ENCODE results near the gene CNTROB.

DNA sequence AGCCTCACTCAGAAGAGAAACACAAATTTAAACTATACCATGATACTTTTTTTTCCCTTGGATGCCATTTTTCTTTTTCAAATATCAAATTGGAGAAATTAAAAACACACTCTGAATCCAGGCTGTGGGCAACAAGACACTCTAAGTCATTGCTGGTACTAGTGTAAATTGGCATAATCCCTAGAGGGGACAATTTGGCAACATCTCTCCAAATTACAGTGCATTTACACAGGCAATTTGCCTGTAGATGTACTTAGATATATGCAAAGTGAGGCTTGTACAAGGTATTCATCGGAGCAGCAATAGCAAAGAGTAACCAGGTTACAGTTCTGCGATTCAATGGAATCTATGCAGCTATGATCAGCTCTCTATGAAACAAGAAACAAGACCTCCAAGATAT is 63.7 kb downstream of the CNTROB start:
- TF ChIP-seq, protein P1, sequence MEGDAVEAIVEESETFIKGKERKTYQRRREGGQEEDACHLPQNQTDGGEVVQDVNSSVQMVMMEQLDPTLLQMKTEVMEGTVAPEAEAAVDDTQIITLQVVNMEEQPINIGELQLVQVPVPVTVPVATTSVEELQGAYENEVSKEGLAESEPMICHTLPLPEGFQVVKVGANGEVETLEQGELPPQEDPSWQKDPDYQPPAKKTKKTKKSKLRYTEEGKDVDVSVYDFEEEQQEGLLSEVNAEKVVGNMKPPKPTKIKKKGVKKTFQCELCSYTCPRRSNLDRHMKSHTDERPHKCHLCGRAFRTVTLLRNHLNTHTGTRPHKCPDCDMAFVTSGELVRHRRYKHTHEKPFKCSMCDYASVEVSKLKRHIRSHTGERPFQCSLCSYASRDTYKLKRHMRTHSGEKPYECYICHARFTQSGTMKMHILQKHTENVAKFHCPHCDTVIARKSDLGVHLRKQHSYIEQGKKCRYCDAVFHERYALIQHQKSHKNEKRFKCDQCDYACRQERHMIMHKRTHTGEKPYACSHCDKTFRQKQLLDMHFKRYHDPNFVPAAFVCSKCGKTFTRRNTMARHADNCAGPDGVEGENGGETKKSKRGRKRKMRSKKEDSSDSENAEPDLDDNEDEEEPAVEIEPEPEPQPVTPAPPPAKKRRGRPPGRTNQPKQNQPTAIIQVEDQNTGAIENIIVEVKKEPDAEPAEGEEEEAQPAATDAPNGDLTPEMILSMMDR (IDR thresholded peaks at IDR 0.05; ENCODE audit: low read depth, low read length, poor library complexity, severe bottlenecking), result no peak
- no peak for TF ChIP-seq EZH2phosphoT487 (IDR thresholded peaks at IDR 0.05; ENCODE audit: borderline replicate concordance, low read length)

Measured in DOHH2 (cell line).